NCI-H146 (cell line): ENCODE data around the gene OR51S1.
"Not testable (repeated sequence)": the region's sequence is repeated elsewhere in the genome, so short reads cannot be mapped to it uniquely, and the experiment has no call there.

Experiments used
- DNase-seq: peaks from one replicate; lab custom pipeline; 2025; lab: John Stamatoyannopoulos, UW

The OR51S1 gene

DNA sequence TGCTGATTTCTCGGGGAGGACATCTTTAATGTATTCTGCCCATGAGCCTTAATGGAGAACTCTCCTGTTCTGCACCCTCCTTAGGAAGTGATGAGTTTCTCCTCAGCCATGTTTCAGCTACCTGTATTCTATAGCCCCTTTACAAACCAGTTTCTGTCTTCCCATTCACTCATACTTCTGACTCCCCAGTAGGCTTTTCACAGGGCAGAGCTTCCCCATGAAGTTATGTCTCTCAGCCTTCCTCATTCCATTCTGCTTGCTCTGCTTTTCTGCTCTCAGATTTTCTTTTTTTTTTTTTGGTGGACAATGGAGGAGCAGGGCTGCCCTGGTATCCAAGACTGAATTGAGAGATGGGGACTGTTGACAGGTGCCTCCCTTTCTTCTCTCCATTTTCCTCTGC, 40.5 kb downstream of the OR51S1 start:
- no peak for DNase-seq

- DNase-seq: no peak
Observed at GRCh38 chr11:4804280-4804679, 44.7 kb downstream of the OR51S1 start, which contains the start of gene OR52R1. OR52R1 (minus strand) TSS chr11:4804380; CDS start chr11:4804380, 0 bp downstream.

DNA sequence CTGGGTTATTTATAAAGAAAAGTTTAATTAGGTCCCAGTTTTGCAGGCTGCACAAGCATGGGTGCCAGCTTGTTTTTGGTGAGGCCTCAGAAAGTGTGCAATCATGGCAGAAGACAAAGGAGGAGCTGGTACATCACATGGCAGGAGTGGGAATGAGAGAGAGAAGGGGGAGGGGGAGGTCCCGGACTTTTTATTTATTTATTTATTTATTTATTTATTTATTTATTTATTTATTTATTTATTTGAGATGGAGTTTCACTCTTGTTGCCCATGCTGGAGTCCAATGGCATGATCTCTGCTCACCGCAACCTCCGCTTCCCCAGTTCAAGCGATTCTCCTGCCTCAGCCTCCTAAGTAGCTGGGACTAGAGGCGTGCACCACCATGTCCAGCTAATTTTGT, 47.7 kb downstream of the OR51S1 start:
- DNase-seq: not testable (repeated sequence)

DNA sequence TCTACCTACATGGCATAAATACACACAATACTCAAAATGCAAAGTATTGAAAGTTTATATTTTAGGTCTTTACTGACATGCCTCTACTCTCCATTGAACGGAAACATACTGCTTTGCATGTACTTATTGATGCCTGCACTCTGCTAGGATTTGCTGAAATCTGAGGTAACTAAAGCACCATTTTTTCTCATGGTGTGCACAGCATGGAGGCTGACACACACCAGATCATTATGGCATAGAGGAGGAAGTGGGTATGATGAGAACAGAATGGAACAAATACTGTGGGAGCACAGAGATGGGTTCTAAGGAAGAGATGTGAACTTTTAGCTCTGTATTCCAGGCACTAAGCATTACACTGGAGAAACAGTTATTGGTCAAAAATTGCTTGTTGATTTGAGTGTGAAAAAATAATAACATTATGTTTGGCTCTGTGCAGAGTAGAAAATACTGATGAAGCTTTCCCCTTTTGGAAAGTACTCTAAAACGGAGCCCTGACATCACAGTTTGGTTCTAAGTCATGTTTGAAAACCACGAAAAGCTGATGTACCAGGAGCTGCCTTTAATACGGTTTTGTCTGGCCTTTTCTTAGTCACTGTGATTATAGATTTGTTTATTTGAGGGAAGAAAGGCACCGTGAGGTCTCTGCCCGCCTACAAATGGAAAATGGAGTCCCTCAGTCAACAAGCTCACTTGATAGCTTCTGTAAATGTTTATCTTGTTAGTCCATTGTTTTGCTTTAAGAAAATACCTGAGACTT, 50.4 kb downstream of the OR51S1 start:
- DNase-seq: peak; percentile 5
